WERI-Rb-1 (cell line): ENCODE data around the gene CCDC134.

ENCODE experiments used
- DNase-seq: peaks from one replicate; pipeline ENCODE4 v3.0.0-alpha.2; 2020
- H3K27ac ChIP-seq: fragments of 250-450 bp; sonication (Bioruptor Pico); 2 replicates; pipeline ENCODE4 v1.5.1; 2020; ENCODE audit warnings: mild to moderate bottlenecking, moderate library complexity
- H3K27me3 ChIP-seq: fragments of 250-450 bp; sonication (Bioruptor Pico); 2 replicates; pipeline ENCODE4 v1.5.1; 2021; ENCODE audit warnings: mild to moderate bottlenecking, low read depth, moderate library complexity; ENCODE audit not compliant: insufficient read depth, severe bottlenecking
- H3K36me3 ChIP-seq: fragments of 250-450 bp; sonication (Bioruptor Pico); 2 replicates; pipeline ENCODE4 v1.5.1; 2020; ENCODE audit warnings: mild to moderate bottlenecking, moderate library complexity
- H3K4me3 ChIP-seq: 2 replicates; pipeline ENCODE4 v1.5.1; 2011; ENCODE audit warnings: low read depth, mild to moderate bottlenecking, control low read depth, low read length
- H3K9me3 ChIP-seq: fragments of 250-450 bp; sonication (Bioruptor Pico); 2 replicates; pipeline ENCODE4 v1.5.1; 2021; ENCODE audit warnings: mild to moderate bottlenecking, moderate library complexity; ENCODE audit not compliant: severe bottlenecking
- CTCF ChIP-seq: IDR thresholded peaks from 2 replicates; pipeline ENCODE4 v1.5.1; 2011; ENCODE audit warnings: low read depth, mild to moderate bottlenecking, control low read depth, inconsistent platforms, low read length

CCDC134 gene

GRCh38 chr22:41826021-41826420, 25.5 kb downstream of the CCDC134 start:
- no peak for TF ChIP-seq CTCF
- no peaks in the 10 kb centered on the region for H3K9me3 ChIP-seq

GRCh38 chr22:41826430-41827383, 26.2 kb downstream of the CCDC134 start:
- H3K27ac ChIP-seq, result no peak overlapping the region
- H3K9me3 ChIP-seq, result no peaks in the 10 kb centered on the region

More at GRCh38 chr22:41826021-41826420, 25.5 kb downstream of the CCDC134 start:
- peaks cover 42% of the 10 kb centered on the region for H3K36me3 ChIP-seq
- no peak for DNase-seq
- H3K27ac ChIP-seq, result no peak overlapping the region
- H3K27me3 ChIP-seq, result no peaks in the 10 kb centered on the region
- H3K4me3 ChIP-seq, result no peak overlapping the region

GRCh38 chr22:41827671-41828070, 27.2 kb downstream of the CCDC134 start:
- no peaks in the 10 kb centered on the region for H3K27me3 ChIP-seq
- H3K27ac ChIP-seq, result no peak overlapping the region
- H3K4me3 ChIP-seq, result no peak overlapping the region
- no peak for TF ChIP-seq CTCF
- DNase-seq, result no peak
- peaks cover 38% of the 10 kb centered on the region for H3K36me3 ChIP-seq
- H3K9me3 ChIP-seq, result no peaks in the 10 kb centered on the region

More at GRCh38 chr22:41826430-41827383, 26.2 kb downstream of the CCDC134 start:
- H3K4me3 ChIP-seq, result no peak overlapping the region
- no peaks in the 10 kb centered on the region for H3K27me3 ChIP-seq
- DNase-seq, result no peak
- TF ChIP-seq CTCF, result no peak
- H3K36me3 ChIP-seq, result peaks cover 42% of the 10 kb centered on the region

GRCh38 chr22:41828516-41828915, 28.0 kb downstream of the CCDC134 start:
- Histone ChIP-seq H3K27ac (no peak overlapping the region), H3K9me3 (no peaks in the 10 kb centered on the region), H3K36me3 (peaks cover 38% of the 10 kb centered on the region), H3K4me3 (no peak overlapping the region), H3K27me3 (no peaks in the 10 kb centered on the region)
- no peak for DNase-seq
- no peak for TF ChIP-seq CTCF

GRCh38 chr22:41830174-41830573, 29.7 kb downstream of the CCDC134 start:
- no peak overlapping the region for H3K27ac ChIP-seq
- DNase-seq, result peak; percentile 23
- peak; percentile 24; the same call in 1 of the 2 replicates for TF ChIP-seq CTCF

More at GRCh38 chr22:41830174-41830573, 29.7 kb downstream of the CCDC134 start:
- Histone ChIP-seq H3K4me3 (no peak overlapping the region), H3K36me3 (peaks cover 36% of the 10 kb centered on the region), H3K27me3 (no peaks in the 10 kb centered on the region), H3K9me3 (no peaks in the 10 kb centered on the region)
